Ovary (tissue), 9 donors: ENCODE data around the gene MEGF6. TPM values are rescaled to one million over a fixed set of nuclear protein-coding genes. Genes with fewer than 3 reads are reported as not detected.

Experiments
- DNase-seq, 5 donors: peaks; one replicate each; pipeline ENCODE4 v3.0.0-alpha.2; 2019 to 2020
- H3K27ac ChIP-seq, 2 donors: fragments of 200-600 bp; one replicate each; pipeline versions ENCODE4 v1.5.1 to v1.8.0; 2019 to 2022
- H3K27me3 ChIP-seq: fragments of 200-600 bp; one replicate; pipeline ENCODE4 v1.8.0; 2022
- H3K36me3 ChIP-seq: fragments of 200-600 bp; sonication (generic); one replicate; pipeline ENCODE4 v1.5.1; 2019
- H3K4me1 ChIP-seq: one replicate; pipeline ENCODE4 v1.8.1; 2013; ENCODE audit warnings: mild to moderate bottlenecking, moderate library complexity; ENCODE audit not compliant: insufficient read depth
- H3K4me3 ChIP-seq: fragments of 200-600 bp; sonication (generic); one replicate; pipeline ENCODE4 v1.5.1; 2017
- H3K9me3 ChIP-seq, 2 donors: fragments of 200-600 bp in 1 of 2; sonication (generic) in 1 of 2; one replicate each; pipeline versions ENCODE4 v1.5.1 to v1.8.1; 2013 to 2019; ENCODE audit warnings: mild to moderate bottlenecking in 1 of 2, moderate library complexity in 1 of 2
- CTCF ChIP-seq, 3 donors: fragments of 450-650 bp in 2 of 3; fragments of 200-600 bp in 1 of 3; IDR thresholded peaks; one replicate each; pipeline versions ENCODE4 v1.5.1 to v1.8.0; 2016 to 2022; ENCODE audit warnings: antibody characterized with exemption in 3 of 3, mild to moderate bottlenecking in 1 of 3
- EP300 ChIP-seq: sonication (generic); formaldehyde crosslinking; IDR thresholded peaks from one replicate; pipeline ENCODE4 v1.6.1; 2017; ENCODE audit warnings: antibody characterized with exemption
- POLR2A ChIP-seq: fragments of 450-650 bp; IDR thresholded peaks from one replicate; pipeline ENCODE4 v1.6.1; 2017; ENCODE audit warnings: antibody characterized with exemption, mild to moderate bottlenecking, moderate library complexity
- WGBS, 3 donors: extraction: QIAGEN DNeasy Blood & Tissue Kit in 1 of 3; methylation state at CpG; one replicate each; pipeline versions ENCODE4 v1.1.5 to v1.1.7; 2013 to 2017; 5-methylcytosine and 5-hydroxymethylcytosine counted together
- intact Hi-C, 4 donors: fragments of 100-400 bp; cut with DNase I; formaldehyde crosslinking; loops; one replicate each; pipeline versions ENCODE4 v1.11.0 to v1.15.1; 2022 to 2023
- polyA plus RNA-seq, 2 donors: library from polyadenylated mRNA; stranded (reverse); fragments of 200-250 nt in 1 of 2; fragments of 350-450 nt in 1 of 2; fragmentation: Illumina TruSeq in 1 of 2; extraction: RNeasy Lipid Tissue Mini Kit (QIAGEN cat#74804) in 1 of 2; gene quantifications; one replicate each; pipeline ENCODE4 v1.2.3, GENCODE V29; 2013 to 2014
- total RNA-seq, 7 donors: library from RNA; depleted of rRNA in 2 of 7; stranded (reverse); fragments of >200 nt in 2 of 7; fragmentation: NEBNext Ultra II Directional in 3 of 7; extraction: Animal tissue kit (Norgen Biotek cat#: 25700) in 3 of 7; gene quantifications; one replicate each; pipeline versions ENCODE4 v1.1.0 to v1.2.4, GENCODE V29; 2016 to 2023
- donor health status: DM: no; HTN: no; CAD: no; lungs with moderate emphysema.
- donor health status: DM: no; HTN: no; CAD: no.
- donor health status: Bipolar disorder and iron deficiency.
- donor health status: DM: yes; HTN: yes; CAD: no.
- donor health status: DM: no; HTN: no; CAD: no.
- donor health status: DM: yes; HTN: yes; CAD: no.

The MEGF6 gene
- total and polyA plus RNA-seq, 9 donors = 0.10 to 117 (median 12.5) TPM

- intact Hi-C loops = no loop called here
- no peak overlapping the region for H3K4me3 ChIP-seq
- WGBS, 3 donors = 63 to 70% (median 66%) methylated on average over 26 of the region's 26 CpGs
- no peak overlapping the region for H3K27ac ChIP-seq
- TF ChIP-seq CTCF (IDR thresholded peaks at IDR 0.05) (no peak), POLR2A (no peak), EP300 (no peak)
- no peaks in the 10 kb centered on the region for H3K4me1 ChIP-seq
- H3K36me3 ChIP-seq = no peaks in the 10 kb centered on the region
- DNase-seq = no peak
- no peaks in the 10 kb centered on the region for H3K9me3 ChIP-seq
- no peaks in the 10 kb centered on the region for H3K27me3 ChIP-seq
Observed at GRCh38 chr1:3657578-3658230, 46.4 kb upstream of the MEGF6 start.

- TF ChIP-seq CTCF (IDR thresholded peaks at IDR 0.05) (no peak), EP300 (no peak), POLR2A (no peak)
- intact Hi-C loops = no loop called here
- no peak for DNase-seq
- H3K27ac ChIP-seq = no peak overlapping the region
- H3K9me3 ChIP-seq = no peaks in the 10 kb centered on the region
- no peaks in the 10 kb centered on the region for H3K27me3 ChIP-seq
- H3K4me3 ChIP-seq = no peak overlapping the region
- H3K4me1 ChIP-seq = no peaks in the 10 kb centered on the region
- 73 to 75% (median 74%) methylated on average over 6 of the region's 6 CpGs for WGBS, 3 donors
- H3K36me3 ChIP-seq = no peaks in the 10 kb centered on the region
Observed at GRCh38 chr1:3657096-3657475, 45.8 kb upstream of the MEGF6 start.

GRCh38 chr1:3656450-3657095 is 45.3 kb upstream of the MEGF6 start:
- no peak overlapping the region for H3K4me3 ChIP-seq
- no peak overlapping the region for H3K27ac ChIP-seq
- H3K9me3 ChIP-seq = no peaks in the 10 kb centered on the region
- 86 to 88% (median 86%) methylated on average over 13 of the region's 13 CpGs for WGBS, 3 donors
- TF ChIP-seq EP300 (no peak), CTCF (IDR thresholded peaks at IDR 0.05) (no peak), POLR2A (no peak)
- H3K4me1 ChIP-seq = no peaks in the 10 kb centered on the region
- DNase-seq = no peak
- no peaks in the 10 kb centered on the region for H3K36me3 ChIP-seq
- H3K27me3 ChIP-seq = peaks cover 2% of the 10 kb centered on the region
- intact Hi-C loops = no loop called here

GRCh38 chr1:3654549-3655281 is 43.4 kb upstream of the MEGF6 start:
- peaks cover 4% of the 10 kb centered on the region for H3K4me1 ChIP-seq
- H3K27ac ChIP-seq = no peak overlapping the region
- no peak for DNase-seq
- H3K36me3 ChIP-seq = no peaks in the 10 kb centered on the region
- H3K4me3 ChIP-seq = no peak overlapping the region
- H3K9me3 ChIP-seq = no peaks in the 10 kb centered on the region
- intact Hi-C loops = no loop called here
- peaks cover 12% of the 10 kb centered on the region for H3K27me3 ChIP-seq
- TF ChIP-seq CTCF (IDR thresholded peaks at IDR 0.05) (no peak), POLR2A (no peak), EP300 (no peak)
- WGBS, 3 donors = 84 to 90% (median 85%) methylated on average over 22 of the region's 22 CpGs
